Measurements from ENCODE around the gene LRG1. TPM values are rescaled to one million over a fixed set of nuclear protein-coding genes. Genes with fewer than 3 reads are reported as not detected.

LRG1 gene
- polyA plus RNA-seq, 1 experiment = 0.05 TPM

GRCh38 chr19:4499855-4500254, 40.0 kb downstream of the LRG1 start:
- POLR2A ChIA-PET = no interaction called here

GRCh38 chr19:4499318-4499717, 40.5 kb downstream of the LRG1 start:
- no peaks in the 10 kb centered on the region for H3K27me3 ChIP-seq (ENCODE audit: control insufficient read depth, insufficient read depth, low read length)
- no peaks in the 10 kb centered on the region; the same call in 1 of the 2 replicates for H3K9me3 ChIP-seq (ENCODE audit: control insufficient read depth, insufficient read depth, low read length)
- POLR2A ChIA-PET = interaction anchor here (0.7 kb wide), 1 partner anchor 57 kb away, joined by 3 read pairs; no protein-coding TSS in a partner anchor
- no peak for DNase-seq (ENCODE audit: low read depth, low spot score)
- H3K27ac ChIP-seq (ENCODE audit: low read depth, low read length) = no peak overlapping the region
- CTCF ChIA-PET = no interaction called here
- H3K4me3 ChIP-seq (ENCODE audit: low read depth, low read length) = no peak overlapping the region
- TF ChIP-seq CTCF (IDR thresholded peaks at IDR 0.05; ENCODE audit: low read depth, low read length) = no peak

More at GRCh38 chr19:4499855-4500254, 40.0 kb downstream of the LRG1 start:
- Histone ChIP-seq H3K9me3 (ENCODE audit: control insufficient read depth, insufficient read depth, low read length) (no peaks in the 10 kb centered on the region; the same call in 1 of the 2 replicates), H3K27me3 (ENCODE audit: control insufficient read depth, insufficient read depth, low read length) (no peaks in the 10 kb centered on the region), H3K4me3 (ENCODE audit: low read depth, low read length) (no peak overlapping the region), H3K27ac (ENCODE audit: low read depth, low read length) (no peak overlapping the region)
- no peak for DNase-seq (ENCODE audit: low read depth, low spot score)
- CTCF ChIA-PET = no interaction called here
- no peak for TF ChIP-seq CTCF (IDR thresholded peaks at IDR 0.05; ENCODE audit: low read depth, low read length)

GRCh38 chr19:4498694-4499093, 41.1 kb downstream of the LRG1 start:
- ChIA-PET POLR2A (interaction anchor here (0.7 kb wide), 1 partner anchor 57 kb away, joined by 3 read pairs; no protein-coding TSS in a partner anchor), CTCF (no interaction called here)
- Histone ChIP-seq H3K4me3 (ENCODE audit: low read depth, low read length) (no peak overlapping the region), H3K27me3 (ENCODE audit: control insufficient read depth, insufficient read depth, low read length) (no peaks in the 10 kb centered on the region), H3K27ac (ENCODE audit: low read depth, low read length) (no peak overlapping the region), H3K9me3 (ENCODE audit: control insufficient read depth, insufficient read depth, low read length) (no peaks in the 10 kb centered on the region; the same call in 1 of the 2 replicates)
- no peak for DNase-seq (ENCODE audit: low read depth, low spot score)
- TF ChIP-seq CTCF (IDR thresholded peaks at IDR 0.05; ENCODE audit: low read depth, low read length) = no peak

- no peak for TF ChIP-seq CTCF (IDR thresholded peaks at IDR 0.05; ENCODE audit: low read depth, low read length)
- Histone ChIP-seq H3K9me3 (ENCODE audit: control insufficient read depth, insufficient read depth, low read length) (no peaks in the 10 kb centered on the region; the same call in 1 of the 2 replicates), H3K27me3 (ENCODE audit: control insufficient read depth, insufficient read depth, low read length) (no peaks in the 10 kb centered on the region), H3K4me3 (ENCODE audit: low read depth, low read length) (no peak overlapping the region), H3K27ac (ENCODE audit: low read depth, low read length) (no peak overlapping the region)
- CTCF ChIA-PET = interaction anchor here (0.5 kb wide), 1 partner anchor 294 kb away, joined by 3 read pairs; the partner anchor contains the start of gene FEM1A
- DNase-seq (ENCODE audit: low read depth, low spot score) = no peak
- POLR2A ChIA-PET = no interaction called here
These were observed 42.0 kb downstream of the LRG1 start for GRCh38 chr19:4497770-4498389.

- Histone ChIP-seq H3K27me3 (ENCODE audit: control insufficient read depth, insufficient read depth, low read length) (no peaks in the 10 kb centered on the region), H3K9me3 (ENCODE audit: control insufficient read depth, insufficient read depth, low read length) (no peaks in the 10 kb centered on the region; the same call in 1 of the 2 replicates), H3K4me3 (ENCODE audit: low read depth, low read length) (no peak overlapping the region), H3K27ac (ENCODE audit: low read depth, low read length) (no peak overlapping the region)
- TF ChIP-seq CTCF (IDR thresholded peaks at IDR 0.05; ENCODE audit: low read depth, low read length) = no peak
- ChIA-PET CTCF (no interaction called here), POLR2A (no interaction called here)
- DNase-seq (ENCODE audit: low read depth, low spot score) = no peak
These were observed 43.5 kb downstream of the LRG1 start for GRCh38 chr19:4496304-4496703.
